NOMO-1 treated with DMSO at 0.1 percent for 48 hours (cell line): ENCODE data around the gene ARL4A.
A peak's percentile ranks its signal among the peaks of the same experiment; 100 is the strongest.

Source experiments
- DNase-seq: peaks from one replicate; lab custom pipeline; 2025; ENCODE audit not compliant: unreplicated experiment; lab: John Stamatoyannopoulos, UW

ARL4A gene

GRCh38 chr7:12699299-12699698 is 11.9 kb downstream of the ARL4A start:
- DNase-seq: no peak

- DNase-seq: no peak
Observed at GRCh38 chr7:12701433-12701832, 14.0 kb downstream of the ARL4A start.

- DNase-seq: no peak
Observed at GRCh38 chr7:12703881-12704280, 16.4 kb downstream of the ARL4A start.

DNA sequence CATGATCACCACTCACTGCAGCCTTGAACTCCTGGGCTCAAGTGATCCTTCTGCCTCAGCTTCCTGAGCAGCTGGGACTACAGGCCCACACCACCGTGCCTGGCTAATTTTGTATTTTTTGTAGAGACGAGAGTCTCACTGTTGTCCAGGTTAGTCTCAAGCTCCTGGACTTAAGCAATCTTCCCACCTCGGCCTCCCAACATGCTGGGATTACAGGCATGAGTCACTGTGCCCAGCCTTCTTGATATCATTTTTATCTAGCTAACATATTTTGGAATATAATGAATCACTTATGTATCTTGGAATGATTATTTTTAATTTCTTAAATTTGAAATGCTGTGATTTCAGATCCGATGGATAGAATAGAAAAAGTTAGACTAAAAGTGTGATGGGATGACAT is 18.4 kb downstream of the ARL4A start:
- no peak for DNase-seq

GRCh38 chr7:12706900-12707536 is 19.6 kb downstream of the ARL4A start:
- no peak for DNase-seq

GRCh38 chr7:12708314-12708713 is 20.9 kb downstream of the ARL4A start:
- DNase-seq: no peak

- DNase-seq: peak; percentile 15
Observed at GRCh38 chr7:12709726-12710502, 22.5 kb downstream of the ARL4A start.

- no peak for DNase-seq
Observed at GRCh38 chr7:12711124-12711523, 23.7 kb downstream of the ARL4A start.

DNA sequence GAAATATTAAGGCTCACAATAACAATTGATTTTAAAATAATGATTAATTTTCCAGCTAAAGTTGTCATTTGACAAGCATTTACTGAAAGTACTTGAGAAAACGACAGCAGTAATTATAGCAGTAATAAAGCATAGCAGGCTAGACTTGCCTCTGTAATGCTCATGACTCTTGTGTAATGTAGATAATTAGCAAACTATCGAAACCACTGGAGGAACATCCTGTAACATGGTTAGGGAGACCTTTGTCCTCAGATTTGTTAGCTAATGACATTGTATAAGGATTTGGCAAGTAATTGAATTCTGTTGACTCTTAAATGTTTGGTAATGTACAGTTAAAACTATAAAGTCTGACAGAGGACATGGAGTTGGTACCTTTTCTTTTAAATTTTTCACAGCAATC is 24.8 kb downstream of the ARL4A start:
- peak; percentile 95 for DNase-seq

DNA sequence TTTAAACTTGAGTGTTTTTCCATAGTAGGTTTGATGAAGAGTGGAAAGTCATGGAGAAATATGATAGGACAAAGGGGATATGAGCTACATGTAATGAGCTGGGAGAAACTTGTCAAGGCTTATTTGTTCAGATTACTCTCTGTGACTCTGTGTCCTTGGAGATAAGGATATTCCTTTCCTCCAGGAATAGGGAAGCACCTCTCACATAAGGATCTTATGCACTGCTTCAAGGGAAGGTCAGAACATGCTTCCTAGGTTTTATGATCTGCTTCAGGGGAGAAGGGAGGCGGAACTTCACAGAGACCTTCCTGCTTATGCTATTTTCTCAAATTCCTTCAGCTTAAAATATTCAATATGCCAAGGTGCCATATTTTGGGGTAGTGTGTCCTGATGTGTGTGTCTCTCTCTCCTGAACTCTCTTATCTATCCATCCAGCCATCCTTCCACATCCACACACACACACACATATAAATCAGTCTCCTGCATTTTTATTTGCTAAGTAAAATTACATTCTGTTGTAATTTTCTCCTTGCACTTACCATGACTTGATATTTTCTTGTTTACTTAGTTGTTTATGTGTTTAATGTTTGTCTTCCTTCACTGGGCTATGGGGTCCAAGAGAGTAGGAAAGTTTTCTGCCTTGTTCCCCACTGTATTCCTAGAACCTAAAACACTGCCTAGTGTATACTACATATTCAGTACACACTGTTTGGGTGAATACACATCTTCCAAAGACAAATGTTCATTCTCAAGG is 26.4 kb downstream of the ARL4A start:
- DNase-seq: no peak

GRCh38 chr7:12714379-12714737 is 26.9 kb downstream of the ARL4A start:
- DNase-seq: no peak

DNA sequence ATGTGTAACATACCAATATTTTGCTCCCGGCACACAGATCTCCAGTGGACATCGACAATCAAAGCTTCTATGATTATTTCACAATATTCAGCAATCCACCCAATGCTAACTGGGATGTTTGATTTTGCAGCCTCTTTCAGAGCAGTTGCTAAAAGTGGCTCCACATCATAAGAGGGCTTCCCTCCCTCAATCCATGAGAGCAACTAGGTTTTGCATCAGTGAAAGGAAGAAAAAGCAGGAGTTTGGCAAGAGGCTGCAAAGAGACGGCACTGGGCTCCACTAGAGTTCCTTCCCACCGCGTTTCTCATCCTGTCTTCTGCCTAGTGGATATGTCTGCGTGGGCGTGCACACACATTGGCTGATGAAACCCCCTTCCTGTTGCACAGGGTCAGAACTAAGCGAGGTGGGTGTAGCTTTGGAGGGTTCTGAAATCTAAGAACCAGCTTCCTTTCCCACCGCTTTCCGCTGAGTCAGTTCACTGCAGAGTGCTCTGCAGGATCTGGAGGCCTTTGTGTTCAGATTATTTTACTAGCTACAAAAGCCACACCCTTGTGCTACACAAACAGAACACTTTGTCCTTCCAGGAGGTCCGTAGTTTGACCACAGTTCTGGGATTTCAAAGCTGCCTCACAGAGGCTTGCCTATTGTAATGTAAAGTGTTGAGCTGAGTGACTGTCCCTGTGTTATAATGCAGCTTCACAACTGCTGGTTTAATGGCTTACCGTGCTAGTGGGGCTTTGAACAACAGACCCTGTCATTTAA is 28.1 kb downstream of the ARL4A start:
- DNase-seq: peak; percentile 79

GRCh38 chr7:12716134-12716681 is 28.8 kb downstream of the ARL4A start:
- no peak for DNase-seq

DNA sequence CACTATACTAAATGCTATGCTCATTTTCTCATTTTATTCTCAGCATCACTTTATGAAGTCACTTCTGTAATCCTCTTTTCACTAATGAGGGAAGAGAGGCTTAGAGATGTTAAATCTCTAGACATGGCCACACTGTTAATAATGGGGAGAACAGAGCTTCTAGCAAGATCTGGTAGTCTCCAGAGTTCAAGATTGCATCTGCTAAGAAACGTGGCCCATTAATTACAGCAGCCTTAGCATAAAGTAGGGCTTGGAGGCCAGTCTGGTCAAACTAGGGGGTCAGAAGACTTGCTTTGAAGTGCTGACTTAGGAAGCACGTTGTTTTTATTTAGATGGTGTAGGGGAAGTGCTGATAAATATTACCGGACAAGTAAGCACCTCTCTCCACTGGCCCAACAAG is 29.3 kb downstream of the ARL4A start:
- DNase-seq: no peak

GRCh38 chr7:12719141-12719919 is 31.9 kb downstream of the ARL4A start:
- peak; percentile 58 for DNase-seq

GRCh38 chr7:12719981-12720865 is 32.8 kb downstream of the ARL4A start:
- DNase-seq: peak; percentile 68

GRCh38 chr7:12721286-12721830 is 33.9 kb downstream of the ARL4A start:
- DNase-seq: no peak

GRCh38 chr7:12722136-12722535 is 34.7 kb downstream of the ARL4A start:
- peak; percentile 19 for DNase-seq
